Fibroblast of lung (primary cell): ENCODE results near the gene BZW2.

Experiments
- CTCF ChIP-seq, 2 donors: IDR thresholded peaks in 1 of 2; conservative IDR thresholded peaks in 1 of 2; 1 replicate in 1 of 2; 2 replicates in 1 of 2; pipeline ENCODE4 v1.5.1; 2011 to 2012; ENCODE audit warnings: low read length in 2 of 2, control low read depth in 1 of 2, inconsistent platforms in 1 of 2, low read depth in 1 of 2, mild to moderate bottlenecking in 1 of 2
- EZH2 ChIP-seq: IDR thresholded peaks from 2 replicates; pipeline ENCODE4 v1.5.1; 2012; ENCODE audit warnings: low read length, control low read depth, mild to moderate bottlenecking; ENCODE audit errors: missing control alignments

- TF ChIP-seq CTCF (conservative IDR thresholded peaks at IDR 0.05 in 1 of 2, IDR thresholded peaks at IDR 0.05 in 1 of 2; ENCODE audit: low read depth in 1 of 2, low read length in 2 of 2) (no peak), EZH2 (no peak)
Observed at GRCh38 chr7:16697507-16698199, 51.7 kb downstream of the BZW2 start.
